HG03025 (cell line): ENCODE data around the gene CHRNA9.
"Not testable (repeated sequence)": the region's sequence is repeated elsewhere in the genome, so short reads cannot be mapped to it uniquely, and the experiment has no call there.

Experiments
- ATAC-seq: cut with Tn5 transposase; IDR thresholded peaks from one replicate; pipeline ENCODE4 v1.9.1; 2021; ENCODE audit warnings: mild to moderate bottlenecking, moderate library complexity; ENCODE audit not compliant: unreplicated experiment, low FRiP score

CHRNA9 gene

GRCh38 chr4:40375095-40375494 lies 40.0 kb downstream of the CHRNA9 start:
- ATAC-seq: no peak

GRCh38 chr4:40375620-40376019 lies 40.5 kb downstream of the CHRNA9 start:
- no peak for ATAC-seq

GRCh38 chr4:40377512-40378365 lies 42.6 kb downstream of the CHRNA9 start:
- ATAC-seq: no peak

- ATAC-seq: no peak
Observed at GRCh38 chr4:40378619-40379018, 43.5 kb downstream of the CHRNA9 start.

- ATAC-seq: no peak
Observed at GRCh38 chr4:40379248-40379647, 44.1 kb downstream of the CHRNA9 start.

- ATAC-seq: no peak
Observed at GRCh38 chr4:40380647-40381046, 45.5 kb downstream of the CHRNA9 start.

- ATAC-seq: no peak
Observed at GRCh38 chr4:40388239-40388638, 53.1 kb downstream of the CHRNA9 start.

- no peak for ATAC-seq
Observed at GRCh38 chr4:40389986-40390385, 54.9 kb downstream of the CHRNA9 start.

GRCh38 chr4:40392241-40392640 lies 57.1 kb downstream of the CHRNA9 start:
- ATAC-seq: not testable (repeated sequence)

- ATAC-seq: no peak
Observed at GRCh38 chr4:40394236-40394635, 59.1 kb downstream of the CHRNA9 start.

GRCh38 chr4:40395166-40395900 lies 60.2 kb downstream of the CHRNA9 start:
- ATAC-seq: no peak

- no peak for ATAC-seq
Observed at GRCh38 chr4:40395908-40396793, 61.0 kb downstream of the CHRNA9 start.

- ATAC-seq: no peak
Observed at GRCh38 chr4:40399578-40399977, 64.4 kb downstream of the CHRNA9 start.

- no peak for ATAC-seq
Observed at GRCh38 chr4:40401096-40401495, 66.0 kb downstream of the CHRNA9 start.

GRCh38 chr4:40401631-40402030 lies 66.5 kb downstream of the CHRNA9 start:
- no peak for ATAC-seq

- ATAC-seq: no peak
Observed at GRCh38 chr4:40402556-40402955, 67.4 kb downstream of the CHRNA9 start.

GRCh38 chr4:40403081-40403480 lies 67.9 kb downstream of the CHRNA9 start:
- ATAC-seq: no peak
